ENCODE data around the gene KANK2.
"Not testable (repeated sequence)": the region's sequence is repeated elsewhere in the genome, so short reads cannot be mapped to it uniquely, and the experiment has no call there.

Gene KANK2

GRCh38 chr19:11169896-11170678 lies 27.3 kb downstream of the KANK2 start:
- DNase-seq, result no peak

- no peak for DNase-seq
Measured at GRCh38 chr19:11168568-11168967, 28.8 kb downstream of the KANK2 start.

DNA sequence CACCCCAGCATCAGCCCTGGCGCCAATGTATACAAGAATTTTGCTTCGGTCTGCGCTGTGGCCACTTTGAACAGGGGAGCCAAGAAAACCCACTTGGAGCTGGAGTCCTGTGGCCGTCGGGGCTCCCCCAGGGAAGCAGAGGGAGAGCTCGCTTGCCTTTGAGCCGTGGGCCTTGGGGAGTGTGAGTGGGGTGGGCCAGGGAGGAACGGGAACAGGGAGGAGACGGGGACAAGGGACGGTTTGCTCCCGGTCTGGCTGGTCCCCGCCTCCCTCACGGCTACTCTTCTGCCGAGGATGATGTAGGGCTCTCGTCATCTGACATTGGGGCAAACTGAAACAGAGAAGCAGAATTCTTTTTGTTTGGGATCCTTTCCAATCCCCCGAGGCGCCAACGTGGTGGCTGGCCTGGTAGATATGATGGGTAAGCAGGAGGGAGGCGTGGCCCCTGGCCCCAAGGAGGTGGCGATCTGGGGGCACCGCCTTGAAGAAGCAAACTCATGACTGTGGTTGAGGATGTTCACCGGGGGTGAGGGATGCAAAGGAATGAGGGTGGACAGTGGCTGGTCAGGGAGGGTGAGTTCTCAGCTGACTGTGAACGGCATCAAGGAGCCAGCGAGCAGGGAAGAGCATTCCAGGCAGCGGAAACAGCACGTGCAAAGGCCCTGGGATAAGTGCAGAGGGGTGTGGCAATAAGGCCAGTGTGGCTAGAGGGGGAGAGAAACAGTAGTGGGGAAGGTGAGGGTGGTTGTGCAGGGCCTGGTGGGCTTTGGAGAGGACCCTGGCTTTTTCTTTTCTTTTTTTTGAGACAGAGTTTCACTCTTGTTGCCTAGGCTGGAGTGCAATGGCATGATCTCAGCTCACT lies 30.8 kb downstream of the KANK2 start:
- DNase-seq, result no peak

GRCh38 chr19:11165486-11166030 lies 31.8 kb downstream of the KANK2 start:
- DNase-seq, result no peak

DNA sequence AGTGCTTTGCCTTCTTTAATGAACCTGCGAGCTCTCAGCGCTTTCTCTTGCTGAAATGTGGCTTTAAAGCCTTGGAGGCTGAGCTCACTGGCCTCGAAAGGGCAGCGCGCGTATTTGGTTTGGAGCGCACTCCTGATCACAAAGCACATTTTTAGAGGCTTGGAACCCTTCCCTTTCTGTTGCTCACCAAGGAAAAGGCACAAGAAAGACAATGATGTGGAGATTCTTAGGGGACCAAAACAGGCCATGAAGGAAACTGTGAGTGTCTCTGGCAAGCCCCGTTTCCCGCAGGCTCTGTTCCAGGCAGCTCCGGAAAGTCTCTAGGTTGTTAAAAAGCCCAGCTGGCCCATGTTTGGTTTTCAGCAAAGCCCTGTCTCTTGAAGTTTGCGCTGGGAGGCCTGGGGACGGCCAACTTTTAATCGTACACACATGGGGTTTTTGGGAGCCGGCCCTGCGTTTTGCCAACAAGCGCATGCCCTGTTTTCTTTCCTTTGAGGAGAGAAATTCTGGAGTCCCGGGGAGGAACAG lies 32.4 kb downstream of the KANK2 start:
- no peak for DNase-seq

- DNase-seq, result no peak
Measured at GRCh38 chr19:11164296-11164695, 33.0 kb downstream of the KANK2 start.

- not testable (repeated sequence) for DNase-seq
Measured at GRCh38 chr19:11160440-11160768, 36.9 kb downstream of the KANK2 start.

- DNase-seq, result no peak
Measured at GRCh38 chr19:11159598-11160439, 37.5 kb downstream of the KANK2 start.

DNA sequence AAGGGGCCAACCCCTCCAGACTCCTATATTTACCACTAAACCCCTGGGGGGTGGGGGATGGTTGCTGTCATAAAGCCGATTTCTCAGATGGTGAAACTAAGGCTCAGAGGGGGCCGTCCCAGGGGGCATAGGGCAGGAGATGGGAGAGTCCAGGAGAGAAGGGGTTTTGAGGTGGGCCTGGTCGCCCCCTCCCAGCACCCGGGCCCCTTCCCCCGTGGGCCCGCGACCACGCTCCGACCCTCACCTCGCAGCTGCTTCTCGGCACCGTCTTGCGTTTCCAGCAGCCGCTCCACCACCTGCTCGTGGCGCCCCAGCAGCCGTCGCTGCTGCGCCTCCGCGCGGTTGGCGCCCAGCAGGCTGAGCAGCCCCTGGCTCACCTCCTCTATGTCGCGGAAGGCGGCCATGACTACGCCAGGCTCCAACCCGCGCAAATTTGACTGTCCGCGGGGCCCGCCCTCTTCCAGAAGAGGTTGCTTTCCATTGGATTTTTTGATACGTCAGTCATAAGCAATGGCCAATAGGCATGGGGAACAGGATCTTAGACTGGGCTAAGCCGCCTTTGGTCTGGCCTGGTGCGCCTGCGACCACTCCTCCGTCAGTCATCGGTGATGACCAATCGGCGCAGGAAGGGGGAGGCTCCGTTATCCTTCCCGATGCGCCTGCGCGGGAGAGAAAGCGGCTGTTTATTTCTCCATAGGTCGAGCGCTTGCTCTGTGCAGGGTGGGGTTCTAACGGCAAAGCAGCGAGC lies 41.8 kb downstream of the KANK2 start, which contains the start of gene SPC24:
TSS of gene SPC24 (minus strand) at position 410 of the 748 bp plus-strand sequence. CDS start at position 404, 6 bp downstream.
- peak; percentile 98 for DNase-seq

DNA sequence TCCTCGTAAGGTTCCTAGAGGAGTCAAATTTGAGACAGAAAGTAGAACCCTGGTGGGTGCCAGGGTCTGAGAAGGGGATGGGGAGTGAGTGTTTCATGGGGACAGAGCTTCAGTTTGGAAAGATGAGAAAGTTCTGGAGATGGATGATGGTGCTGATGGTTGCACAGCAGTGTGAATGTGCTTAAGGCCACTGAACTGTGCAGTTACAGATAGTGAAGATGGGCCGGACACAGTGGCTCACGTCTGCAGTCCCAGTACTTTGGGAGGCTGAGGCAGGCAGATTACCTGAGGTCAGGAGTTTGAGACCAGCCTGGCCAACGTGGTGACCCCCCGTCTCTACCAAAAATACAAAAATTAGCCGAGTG lies 42.7 kb downstream of the KANK2 start:
- DNase-seq, result no peak

DNA sequence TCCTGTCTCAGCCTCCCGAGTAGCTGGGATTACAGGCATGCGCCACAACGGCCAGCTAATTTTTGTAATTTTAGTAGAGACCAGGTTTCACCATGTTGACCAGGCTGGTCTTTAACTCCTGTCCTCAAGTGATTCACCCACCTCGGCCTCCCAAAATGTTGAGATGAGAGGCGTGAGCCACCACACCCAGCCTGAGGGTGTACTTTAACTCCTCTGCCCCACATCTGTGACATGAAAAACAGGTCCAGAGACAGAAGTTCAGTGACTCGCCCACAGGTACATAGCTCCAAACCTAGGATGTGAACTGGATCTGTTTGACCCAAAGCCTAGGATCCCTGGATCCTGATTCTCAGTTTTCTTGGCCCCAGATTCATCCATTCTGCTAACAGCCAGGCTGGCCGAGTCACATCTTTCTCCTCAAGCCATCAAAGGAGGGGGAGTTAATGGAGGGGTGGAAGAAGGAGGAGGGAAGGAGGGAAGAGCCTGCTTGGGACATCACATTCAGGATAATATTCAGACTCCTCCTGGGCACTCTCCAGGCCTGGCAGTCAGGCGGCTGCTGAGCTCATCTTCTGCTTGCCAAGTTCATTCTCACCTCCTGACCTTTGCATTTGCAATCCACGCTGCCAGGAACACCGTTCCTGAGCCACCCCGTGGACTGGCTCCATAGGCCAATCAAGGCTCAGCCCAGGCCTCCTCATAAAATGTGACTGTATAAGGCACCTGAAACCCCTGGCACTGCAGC lies 44.9 kb downstream of the KANK2 start:
- DNase-seq, result no peak

GRCh38 chr19:11151181-11151580 lies 46.2 kb downstream of the KANK2 start:
- DNase-seq, result no peak

DNA sequence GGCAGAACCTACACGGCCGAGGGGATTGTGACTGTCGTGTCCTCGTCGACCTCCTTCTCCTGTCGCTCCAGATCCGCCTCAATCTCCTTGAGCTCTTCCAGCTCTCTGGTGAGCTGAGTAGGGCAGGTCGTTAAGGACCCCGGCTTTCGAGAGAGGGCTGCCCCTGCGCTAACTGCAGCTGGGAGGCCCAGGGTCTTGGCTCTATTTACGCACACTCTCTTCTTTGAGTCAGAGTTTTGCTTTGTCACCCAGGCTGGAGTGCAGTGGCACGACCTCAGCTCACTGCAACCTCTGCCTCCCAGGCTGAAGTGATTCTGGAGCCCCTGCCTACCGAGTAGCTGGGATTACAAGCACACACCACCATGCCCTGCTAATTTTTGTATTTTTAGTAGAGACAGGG lies 49.3 kb downstream of the KANK2 start:
- DNase-seq, result no peak

DNA sequence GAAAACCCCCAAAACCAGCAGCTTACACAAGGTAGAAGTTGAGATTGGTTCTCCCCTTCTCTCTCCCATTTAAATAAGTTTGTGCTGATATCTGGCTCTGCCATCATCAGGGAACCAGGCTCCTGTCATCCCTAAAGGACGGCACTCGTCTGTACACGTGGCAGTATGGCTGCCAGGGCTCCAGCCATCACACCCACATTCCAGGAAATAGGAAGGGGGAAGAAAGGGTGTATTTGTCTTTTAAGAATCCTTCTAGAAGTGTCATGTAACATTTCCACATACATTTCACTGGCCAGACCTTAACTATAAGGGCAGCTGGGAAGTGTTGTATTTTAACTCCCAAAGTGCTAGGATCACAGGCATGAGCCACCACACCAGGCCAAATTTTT lies 51.8 kb downstream of the KANK2 start:
- DNase-seq, result no peak

- DNase-seq, result no peak
Measured at GRCh38 chr19:11142528-11143171, 54.7 kb downstream of the KANK2 start.

DNA sequence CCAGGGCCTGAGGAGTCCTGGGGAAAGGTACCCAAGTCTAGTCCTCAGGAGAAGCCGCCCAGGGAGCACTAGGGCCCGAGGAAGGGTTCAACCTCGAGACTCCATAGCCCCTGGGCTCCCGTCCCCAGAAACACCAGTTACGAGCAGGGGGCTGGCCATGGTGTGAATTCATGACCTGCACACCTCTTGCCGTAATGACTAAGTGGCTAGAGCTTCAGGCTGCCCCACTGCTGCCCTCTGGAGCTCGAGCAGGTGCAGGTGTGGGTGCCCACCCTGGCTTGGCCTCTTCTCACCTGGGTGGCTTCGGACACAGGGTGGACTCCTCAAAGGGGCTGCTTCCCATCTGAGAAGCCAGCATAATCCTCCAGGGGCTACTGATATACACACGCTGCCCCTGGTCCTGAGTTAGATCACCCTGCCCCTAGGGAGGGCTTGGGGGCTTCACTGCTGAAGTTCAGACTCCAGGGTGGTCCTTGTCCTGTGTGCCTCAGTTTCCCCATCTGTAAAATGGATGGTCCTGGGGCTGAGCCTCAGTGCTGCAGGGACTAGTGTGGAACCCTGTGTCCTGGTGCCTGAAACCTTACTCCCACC lies 55.3 kb downstream of the KANK2 start:
- no peak for DNase-seq

DNA sequence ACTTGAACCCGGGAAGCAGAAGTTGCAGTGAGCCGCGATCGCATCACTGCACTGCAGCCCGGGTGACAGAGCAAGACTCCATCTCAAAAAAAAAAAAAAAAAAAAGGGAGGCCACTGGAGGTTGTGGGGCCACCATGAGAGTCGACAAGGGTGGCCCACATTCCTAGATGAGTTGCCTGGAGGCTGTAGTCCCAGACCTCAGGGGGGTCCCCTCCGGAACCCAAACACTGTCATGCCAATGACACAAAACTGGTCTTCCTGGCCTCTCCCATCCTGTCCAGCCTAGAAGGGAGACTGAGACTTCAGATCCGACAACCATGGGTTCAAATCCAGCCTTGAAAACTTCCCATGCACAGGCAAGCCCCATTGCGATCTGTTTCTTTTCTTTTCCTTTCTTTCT lies 56.4 kb downstream of the KANK2 start:
- no peak for DNase-seq

GRCh38 chr19:11140023-11140538 lies 57.3 kb downstream of the KANK2 start:
- DNase-seq, result not testable (repeated sequence)

GRCh38 chr19:11138601-11139300 lies 58.6 kb downstream of the KANK2 start:
- peak; percentile 65 for DNase-seq

All from NCI-H82 (cell line).